Renal pelvis (tissue), 4 donors: ENCODE results near the gene VPS51. TPM values are rescaled to one million over a fixed set of nuclear protein-coding genes. Genes with fewer than 3 reads are reported as not detected.
"Not testable (repeated sequence)": the region's sequence is repeated elsewhere in the genome, so short reads cannot be mapped to it uniquely, and the experiment has no call there.

ENCODE experiments used
- DNase-seq: peaks from one replicate; pipeline ENCODE4 v3.0.0-alpha.2; 2013
- polyA plus RNA-seq, 3 donors: library from polyadenylated mRNA; unstranded; fragments of 120-200 nt; gene quantifications; one replicate each; pipeline ENCODE4 v1.2.1, GENCODE V29; 2013; ENCODE audit not compliant: insufficient read length in 3 of 3

VPS51 gene
- polyA plus RNA-seq, 3 donors = 120 to 154 (median 140) TPM

DNA sequence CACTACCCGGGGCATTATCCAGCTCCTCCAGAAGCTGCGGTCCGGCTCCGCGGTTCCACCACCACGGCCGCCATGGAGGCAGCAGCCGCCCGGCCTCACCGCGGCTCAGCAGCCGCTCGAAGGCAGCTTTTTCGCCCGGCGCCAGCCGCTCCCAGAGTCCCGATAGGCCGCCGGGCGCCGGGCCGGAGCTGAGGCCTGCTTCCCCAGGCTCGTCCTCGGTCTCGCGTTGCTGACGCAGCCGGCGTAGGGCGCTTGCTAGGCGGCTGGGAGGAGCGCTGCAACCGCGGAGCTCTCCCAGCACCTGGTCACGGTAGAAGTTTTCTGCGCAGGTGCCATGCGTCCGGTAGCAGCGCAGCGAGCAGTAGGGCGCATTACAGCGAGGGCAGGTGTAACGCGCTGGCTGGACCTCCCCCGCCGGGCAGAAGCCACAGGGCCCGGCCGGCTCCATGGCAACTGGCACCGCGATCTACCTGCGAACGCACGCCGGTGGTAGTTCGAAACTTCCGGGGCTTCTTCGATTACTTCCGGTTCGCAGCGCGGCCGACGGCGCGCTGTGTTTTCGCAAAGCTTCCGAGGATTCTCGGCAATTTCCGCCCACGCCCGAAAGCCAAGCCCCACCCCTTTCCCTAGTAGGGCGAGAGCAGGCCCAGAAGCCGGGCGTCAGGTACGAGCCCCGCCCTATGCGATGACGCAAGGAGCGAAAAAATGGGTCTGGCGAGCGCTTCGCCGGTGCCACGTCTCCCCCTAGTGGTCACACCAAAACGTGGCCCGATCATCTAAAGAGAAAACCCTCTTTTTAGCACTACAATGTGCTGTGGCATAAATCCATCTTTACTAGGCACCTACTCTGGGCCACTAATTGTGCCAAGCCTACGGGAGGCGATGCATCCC is 21.4 kb downstream of the VPS51 start, which contains the start of gene ZNHIT2:
Gene ZNHIT2 (minus strand): TSS at position 496 of the 891 bp plus-strand sequence. CDS start 48 bp downstream, at position 448.
- peak; percentile 99 for DNase-seq

DNA sequence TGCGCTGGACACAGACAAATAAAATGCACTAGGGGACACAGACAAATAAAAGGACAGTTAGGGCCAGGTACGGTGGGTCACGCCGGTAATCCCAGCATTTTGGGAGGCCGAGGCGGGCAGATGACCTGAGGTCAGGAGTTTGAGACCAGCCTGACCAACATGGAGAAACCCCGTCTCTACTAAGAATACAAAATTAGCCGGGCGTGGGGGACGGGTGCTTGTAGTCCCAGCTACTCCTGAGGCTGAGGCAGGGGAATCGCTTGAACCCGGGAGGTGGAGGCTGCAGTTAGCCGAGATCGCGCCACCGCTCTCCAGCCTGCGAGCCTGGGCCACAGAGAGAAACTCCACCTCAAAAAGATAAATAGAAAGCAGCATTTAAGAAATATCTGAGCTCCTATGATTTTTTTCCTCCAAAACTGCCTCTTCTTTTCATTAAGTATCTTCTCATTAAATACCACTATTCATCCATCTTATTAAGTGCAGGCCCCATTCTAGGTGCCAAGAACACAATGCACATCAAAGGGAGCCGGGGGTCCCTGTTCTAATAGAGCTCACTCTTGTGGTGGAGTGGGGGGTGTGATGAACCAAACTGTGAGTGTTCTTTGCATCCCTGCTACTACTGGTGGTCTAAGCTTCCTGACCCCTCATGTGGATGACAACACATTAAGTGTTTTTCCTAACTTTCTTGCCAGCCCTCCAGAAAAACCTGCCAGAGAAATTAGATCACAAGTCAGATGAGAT is 22.3 kb downstream of the VPS51 start:
- no peak for DNase-seq

DNA sequence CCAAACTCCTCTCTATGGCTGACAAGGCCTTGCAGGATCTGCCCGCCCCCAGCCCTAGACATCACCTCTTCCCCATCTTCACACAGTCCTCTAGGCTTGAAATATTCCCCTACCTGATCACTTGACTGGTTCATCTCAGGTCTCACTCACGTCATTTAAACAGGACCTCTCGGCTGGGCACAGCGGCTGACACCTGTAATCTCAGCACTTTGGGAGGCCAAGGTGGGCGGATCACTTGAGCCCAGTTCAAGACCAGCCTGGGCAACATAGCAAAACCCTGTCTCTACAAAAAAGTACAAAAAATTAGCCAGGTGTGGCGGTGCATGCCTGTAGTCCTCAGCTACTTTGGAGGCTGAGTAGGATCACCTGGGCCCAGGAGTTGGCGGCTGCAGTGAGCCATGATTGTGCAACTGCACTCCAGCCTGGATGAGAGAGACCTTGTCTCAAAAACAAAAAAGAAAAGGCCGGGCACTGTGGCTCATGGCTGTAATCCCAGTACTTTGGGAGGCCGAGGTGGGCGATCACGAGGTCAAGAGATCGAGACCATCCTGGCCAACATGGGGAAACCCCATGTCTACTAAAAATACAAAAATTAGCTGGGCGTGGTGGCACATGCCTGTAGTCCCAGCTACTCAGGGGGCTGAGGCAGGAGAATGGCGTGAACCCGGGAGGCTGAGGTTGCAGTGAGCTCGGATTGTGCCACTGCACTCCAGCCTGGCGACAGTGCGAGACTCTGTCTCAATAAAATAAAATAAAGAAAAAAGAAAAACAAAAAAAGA is 23.1 kb downstream of the VPS51 start:
- DNase-seq = not testable (repeated sequence)

DNA sequence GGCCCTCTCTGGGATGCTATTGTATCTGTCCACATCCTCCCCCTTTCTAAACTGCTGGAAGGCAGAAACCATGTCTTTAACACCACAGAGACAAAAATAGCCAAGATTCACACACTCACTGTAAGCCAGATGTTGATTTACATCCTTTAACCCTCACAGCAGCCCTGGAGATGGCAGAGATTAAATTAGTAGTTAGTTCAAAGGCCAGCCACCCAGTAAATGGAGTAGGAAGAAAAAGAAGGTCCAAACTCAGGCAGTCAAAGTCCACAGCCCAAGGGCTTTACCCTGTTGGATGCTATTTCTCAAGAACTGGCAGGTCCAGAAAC is 23.6 kb downstream of the VPS51 start:
- DNase-seq = no peak

DNA sequence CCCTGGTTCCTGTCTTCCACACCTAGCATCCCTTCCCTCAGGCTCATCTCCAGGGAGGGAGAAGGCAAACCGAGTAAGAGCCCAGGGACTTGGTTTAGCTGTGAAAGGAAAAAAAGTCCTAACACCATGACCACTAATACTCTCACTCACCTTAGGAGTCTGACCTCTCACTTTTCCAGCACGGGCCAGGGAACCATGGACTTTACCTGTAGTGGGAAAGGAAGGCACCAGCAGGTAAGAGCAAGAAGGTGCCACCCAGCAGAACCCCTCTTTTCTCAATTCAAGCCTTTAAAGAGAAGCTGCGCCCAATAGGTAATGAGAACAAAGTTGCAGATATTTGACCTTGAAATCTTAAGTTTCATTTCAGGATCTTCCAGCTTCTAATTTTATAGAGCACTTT is 24.8 kb downstream of the VPS51 start:
- DNase-seq = no peak

DNA sequence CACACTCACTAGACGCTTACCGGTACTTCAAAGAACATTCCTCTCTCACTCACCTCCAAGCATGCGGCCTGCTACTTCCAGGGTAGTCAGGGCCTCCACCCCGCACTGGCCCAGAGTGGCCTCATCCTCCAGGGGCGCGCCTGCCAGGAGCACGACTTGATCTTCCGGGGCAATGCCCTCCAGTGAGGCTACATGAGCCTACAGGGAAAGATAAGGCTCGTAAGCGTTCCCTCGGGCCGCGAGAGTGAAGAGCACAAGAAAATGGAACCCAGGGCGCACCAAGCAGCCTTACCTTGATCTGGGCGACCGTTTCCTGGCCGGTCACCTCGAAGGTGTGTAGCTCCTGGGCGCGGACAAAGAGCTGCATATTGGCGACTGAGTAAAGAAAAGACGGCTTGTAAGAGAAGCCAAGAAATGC is 25.4 kb downstream of the VPS51 start:
- DNase-seq = no peak

DNA sequence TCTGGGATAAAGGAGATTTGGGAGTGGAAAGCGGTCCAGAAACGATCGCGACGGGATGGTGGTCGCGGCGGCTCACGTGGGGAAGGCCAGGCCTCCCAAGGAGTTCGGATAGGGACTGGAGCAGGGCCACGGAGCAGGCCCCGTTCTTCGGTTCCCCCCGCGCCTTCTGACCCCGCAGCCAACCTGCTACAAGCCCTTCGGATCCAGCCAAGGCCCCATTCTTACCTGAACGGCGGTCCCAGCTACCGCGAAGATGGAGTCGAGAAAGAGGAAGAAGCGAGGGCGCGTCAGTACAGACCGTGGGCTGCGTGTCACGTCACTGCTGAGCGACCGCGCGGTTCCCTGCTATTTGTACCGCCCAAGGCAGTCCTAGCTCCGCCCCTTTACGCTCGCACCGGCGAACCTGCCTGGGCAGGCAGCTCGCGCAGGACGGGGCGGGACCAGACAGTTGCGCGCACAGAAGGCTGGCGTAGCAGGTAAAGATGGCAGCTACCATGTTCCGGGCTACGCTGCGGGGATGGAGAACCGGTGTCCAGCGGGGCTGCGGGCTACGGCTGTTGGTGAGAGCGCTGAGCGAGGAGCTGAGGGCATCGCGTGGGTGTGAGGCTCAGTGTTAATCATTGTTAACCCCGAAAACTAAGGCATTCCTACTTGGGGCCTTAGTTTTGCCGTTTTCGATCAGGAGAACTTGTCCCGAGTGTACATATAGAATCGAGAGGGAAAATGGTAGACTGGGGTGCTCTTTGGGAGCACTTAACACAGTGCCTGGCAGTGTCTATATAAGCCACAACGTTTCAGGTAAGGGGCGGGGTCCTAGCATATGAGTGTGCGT is 26.1 kb downstream of the VPS51 start, which contains the start of the genes FAU and MRPL49:
Gene FAU (minus strand): TSS at position 270 of the 832 bp plus-strand sequence. CDS start 321 bp downstream, outside the sequence.
Gene MRPL49 (plus strand): TSS at position 457 of the 832 bp plus-strand sequence. CDS start 26 bp downstream, at position 483.
- DNase-seq = peak; percentile 96

DNA sequence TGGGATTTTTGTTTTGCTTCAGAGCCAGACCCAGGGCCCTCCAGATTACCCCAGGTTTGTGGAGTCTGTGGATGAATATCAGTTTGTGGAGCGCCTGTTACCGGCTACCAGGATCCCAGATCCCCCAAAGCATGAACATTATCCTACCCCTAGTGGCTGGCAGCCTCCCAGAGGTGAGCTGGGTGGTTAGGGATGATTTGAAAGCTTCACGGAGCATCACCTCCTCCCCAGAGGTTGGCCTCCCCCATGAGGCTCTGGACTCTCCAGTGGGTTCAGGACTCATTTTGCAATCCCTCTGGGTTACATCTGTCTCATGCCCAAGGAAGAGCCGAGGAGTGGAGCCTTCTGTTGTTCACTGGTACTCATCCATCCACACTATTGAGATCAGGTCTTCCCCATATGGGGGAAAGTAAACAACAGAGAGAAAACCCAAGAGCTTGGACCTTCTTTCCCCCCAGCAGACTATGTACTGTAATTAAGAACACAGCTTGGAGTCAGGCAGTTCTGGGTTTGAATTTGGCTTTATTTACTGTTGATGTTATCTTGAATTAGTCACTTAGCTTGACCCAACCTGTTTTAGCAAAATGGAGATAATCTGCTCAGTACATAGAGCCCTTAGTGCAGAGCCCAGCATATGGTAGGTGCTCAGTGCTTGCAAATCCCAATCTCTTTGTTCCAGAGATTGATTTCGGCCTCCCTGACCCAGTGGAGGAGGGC is 28.6 kb downstream of the VPS51 start:
- DNase-seq = no peak

DNA sequence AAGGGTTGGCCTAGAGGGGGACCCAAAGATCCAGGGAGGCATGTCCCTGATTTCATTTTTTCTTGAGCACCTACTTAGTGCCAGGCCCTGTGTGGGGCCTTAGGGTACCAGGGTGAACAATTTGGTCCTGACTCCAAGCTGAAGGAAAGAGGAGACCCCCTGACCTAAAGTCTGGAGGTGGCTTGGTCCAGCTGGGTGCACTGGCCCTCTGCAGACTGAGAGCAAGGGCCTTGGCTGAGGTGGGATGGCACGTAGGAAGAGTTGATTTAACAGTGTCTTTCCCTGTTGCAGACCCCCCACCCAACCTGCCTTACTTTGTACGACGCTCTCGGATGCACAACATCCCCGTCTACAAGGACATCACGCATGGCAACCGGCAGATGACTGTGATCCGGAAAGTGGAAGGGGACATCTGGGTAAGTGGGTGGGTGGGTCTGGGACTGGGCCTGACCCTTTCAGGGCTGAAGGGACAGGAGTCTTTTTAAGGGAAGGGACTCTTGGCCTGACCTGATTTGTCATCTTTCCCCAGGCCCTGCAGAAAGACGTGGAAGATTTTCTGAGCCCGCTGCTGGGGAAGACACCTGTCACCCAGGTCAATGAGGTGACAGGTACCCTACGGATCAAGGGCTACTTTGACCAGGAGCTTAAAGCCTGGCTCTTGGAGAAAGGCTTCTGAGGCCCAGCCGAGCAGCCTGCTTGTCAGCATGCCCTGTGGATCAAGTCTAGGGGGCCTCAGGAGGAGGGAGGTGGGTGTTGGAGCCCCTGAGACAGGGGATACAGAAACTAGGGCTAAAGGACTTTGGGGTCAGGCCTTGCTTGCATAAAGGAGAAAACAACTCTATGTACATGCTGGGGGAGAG is 29.4 kb downstream of the VPS51 start:
- DNase-seq = no peak

DNA sequence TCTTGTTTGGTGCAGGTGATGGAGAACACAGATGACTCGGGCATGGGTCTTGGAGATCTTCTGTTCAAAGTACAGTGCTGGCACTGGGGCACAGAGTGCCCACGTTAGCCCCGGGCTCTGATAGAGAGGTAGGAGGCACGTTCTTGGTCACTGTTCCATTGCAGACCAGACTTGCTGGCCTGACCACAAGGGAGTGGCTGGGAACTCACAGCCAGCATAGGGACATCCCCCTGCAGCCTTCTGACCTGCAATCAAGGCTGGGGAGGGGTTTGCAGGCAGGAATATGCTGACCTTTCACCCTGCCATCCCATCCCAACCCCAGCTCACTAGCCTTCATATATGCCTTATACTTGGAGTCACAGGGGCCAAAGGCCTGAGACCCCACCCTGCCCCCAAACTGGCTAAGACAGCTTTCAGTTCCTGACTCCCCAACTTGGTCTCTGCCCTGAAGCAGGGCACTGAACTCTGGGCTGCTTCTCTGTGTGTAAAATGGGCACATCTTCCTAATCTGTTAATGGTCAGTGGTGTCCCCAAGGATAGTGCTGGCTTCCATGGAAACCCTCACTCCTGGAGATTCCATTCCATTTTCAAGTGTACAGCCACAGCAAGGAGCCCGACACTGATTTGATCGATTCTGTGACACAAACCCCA is 30.7 kb downstream of the VPS51 start:
- DNase-seq = no peak

DNA sequence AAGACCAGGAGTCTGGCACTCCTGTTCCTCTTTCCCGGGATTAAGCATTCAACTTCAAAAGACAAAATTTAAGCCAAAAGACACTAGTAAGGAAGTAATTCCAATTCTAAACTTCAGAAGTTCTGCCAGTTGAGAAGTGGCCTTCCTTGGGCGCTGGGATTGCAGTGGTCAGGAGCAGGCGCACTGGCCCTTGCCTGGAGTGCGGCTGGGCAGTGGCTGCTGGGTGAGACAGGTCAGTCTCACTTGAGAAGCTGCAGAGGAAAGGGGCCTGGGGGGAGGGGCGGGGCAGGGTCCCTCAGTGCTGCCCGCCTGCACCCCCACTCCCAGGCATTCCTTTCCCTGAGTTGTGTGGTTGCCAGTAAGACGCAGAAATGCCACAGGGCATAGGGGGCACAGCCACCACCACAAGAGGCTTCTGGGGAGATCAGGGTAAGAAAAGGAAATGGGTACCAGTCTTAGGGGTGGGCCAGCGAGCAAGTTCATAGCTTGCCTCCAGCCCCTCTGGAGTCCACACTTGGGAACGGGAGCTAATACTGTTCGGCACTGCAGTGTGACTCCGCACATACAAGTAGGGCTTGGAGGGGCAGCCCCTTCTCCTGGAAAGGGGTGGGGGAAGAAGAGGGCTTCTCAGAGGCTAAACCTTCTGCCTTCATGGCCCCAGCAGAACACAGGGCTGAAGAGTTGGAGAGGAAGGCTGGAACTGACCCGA is 31.6 kb downstream of the VPS51 start:
- DNase-seq = no peak

DNA sequence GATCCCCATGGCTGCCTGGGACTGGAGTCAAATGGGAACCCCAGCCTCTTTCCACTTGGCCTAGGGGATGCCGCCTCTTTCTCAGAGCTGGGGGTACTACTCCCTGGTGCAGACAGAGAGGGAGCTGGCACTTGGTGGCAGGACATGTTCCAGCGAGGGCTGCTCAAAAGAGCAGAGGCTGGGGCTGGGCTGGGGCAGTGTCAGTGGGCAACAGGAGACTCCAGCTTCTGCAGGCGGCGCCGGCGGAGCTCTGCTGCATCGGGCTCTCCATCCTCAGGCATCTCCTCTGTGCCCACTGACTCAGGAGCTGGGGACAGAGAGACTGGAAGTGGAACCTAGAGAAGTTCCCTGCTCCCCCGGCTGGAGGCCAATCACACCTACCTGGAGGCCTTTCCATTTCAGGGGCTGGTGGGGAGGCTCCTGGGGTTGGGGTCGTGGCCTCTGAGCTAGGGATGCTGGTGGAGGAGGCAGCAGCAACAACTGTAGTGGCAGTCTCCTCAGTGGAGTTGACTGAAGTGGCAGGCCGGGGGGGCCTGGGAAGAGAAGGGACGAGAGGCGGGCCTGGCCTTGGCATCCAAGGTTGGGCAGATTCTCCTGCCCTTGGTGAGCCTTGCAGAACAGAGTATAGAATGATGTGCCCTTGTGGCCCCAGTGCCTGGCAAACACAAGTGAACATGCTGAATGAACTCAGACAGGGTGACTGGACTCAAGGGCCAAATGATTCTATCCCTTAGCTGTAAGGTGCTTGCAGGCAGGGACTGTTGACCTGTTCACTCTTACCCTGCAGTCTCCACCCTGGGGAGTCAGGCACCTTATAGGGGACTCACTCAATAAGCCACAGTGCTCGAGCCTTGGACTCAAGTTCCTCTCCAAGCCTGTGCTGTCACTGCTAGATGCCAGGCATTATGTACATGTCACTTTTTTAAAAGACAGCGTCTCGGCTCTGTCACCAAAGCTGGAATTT is 32.5 kb downstream of the VPS51 start:
- DNase-seq = no peak

DNA sequence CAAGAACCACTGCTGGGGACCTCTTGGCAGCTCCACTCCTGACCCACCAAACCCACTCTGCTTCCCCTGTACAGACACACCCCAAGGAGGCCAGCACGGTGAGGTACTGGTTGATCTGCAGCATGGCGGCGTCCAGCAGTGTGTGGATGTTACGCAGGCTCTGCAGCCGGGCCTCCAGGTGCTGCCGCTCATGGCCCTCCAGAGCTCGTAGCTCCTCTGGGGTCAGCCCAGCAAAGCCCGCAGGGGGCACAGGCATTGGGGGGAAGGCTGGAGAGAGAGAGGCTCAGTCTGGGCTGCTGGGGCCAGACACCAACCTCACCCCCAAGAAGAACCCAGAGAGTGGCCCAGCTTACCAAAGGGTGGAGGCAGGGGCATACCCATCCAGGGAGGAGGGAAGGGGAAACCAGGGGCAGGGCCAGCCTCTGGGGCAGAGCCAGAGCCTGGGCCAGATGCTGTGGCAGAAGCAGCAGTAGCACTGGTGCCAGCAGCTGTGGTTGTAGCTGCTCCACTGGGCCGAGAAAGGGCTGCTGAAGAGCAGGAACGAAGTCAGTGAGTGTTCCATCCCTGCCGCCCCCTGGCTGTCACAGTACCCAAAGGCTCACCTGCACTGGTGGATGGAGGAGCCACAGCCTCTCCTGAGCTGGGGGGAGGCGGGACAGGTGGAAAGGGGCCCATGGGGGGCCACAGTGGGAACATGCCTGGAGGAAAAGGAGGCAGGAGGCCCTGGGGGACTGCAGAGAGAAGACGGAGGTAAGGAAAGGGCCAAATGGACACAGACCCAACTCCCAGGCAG is 33.8 kb downstream of the VPS51 start:
- DNase-seq = no peak

DNA sequence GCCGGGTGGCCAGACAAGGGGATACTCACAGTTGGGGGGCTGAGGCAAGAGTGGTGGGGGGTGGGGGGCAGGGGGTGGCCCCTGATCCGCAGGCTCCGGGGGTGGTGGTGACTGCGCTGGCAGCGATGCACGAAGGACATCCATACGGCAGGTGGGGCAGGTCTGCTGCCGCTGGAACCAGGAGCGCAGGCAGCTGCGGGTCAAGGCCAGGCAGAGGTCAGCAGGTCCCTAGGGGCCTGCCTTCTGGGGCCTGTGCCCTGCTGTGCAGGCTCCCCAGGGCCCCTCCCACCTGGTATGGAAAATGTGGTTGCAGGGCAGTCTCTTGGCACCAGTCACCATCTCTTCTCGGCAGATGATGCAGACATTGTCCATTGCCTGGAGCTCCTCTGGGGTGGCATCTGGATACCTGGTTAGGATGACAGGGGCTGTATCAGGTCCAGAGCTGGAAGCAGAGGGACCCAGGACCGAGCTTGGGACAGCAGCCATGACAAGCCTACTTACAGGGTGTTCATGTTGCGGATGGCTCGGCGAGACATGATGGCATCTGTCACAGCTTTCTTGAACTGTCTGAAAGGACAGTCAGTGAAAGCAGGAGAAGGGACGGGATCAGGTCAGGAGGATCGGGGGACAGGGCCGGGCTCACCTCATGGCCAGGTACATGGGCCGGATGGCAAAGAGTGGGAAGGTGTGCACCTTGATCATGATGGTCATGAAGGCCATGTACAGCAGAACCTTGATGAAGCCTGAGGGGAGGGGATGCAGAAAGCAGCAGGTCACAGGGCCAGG is 34.8 kb downstream of the VPS51 start:
- no peak for DNase-seq

DNA sequence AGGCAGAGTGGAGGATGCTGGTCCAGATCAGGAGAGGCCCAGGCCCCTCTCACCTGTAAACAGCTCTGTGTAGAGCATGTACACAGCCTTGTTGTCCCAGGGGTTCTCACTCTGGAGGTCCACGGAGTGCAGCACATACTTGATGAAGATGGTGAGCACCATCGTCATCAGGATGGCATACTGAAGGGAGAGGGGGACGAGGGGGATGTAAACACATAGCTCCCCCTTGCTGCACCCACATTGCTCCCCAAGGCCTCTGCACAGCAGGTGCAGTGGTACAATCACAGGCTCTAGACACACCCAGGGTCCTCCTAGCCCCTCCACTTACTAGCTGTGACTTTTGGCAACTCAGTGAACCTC is 35.4 kb downstream of the VPS51 start:
- no peak for DNase-seq
